Measurements from ENCODE around the gene IPCEF1. TPM values are rescaled to one million over a fixed set of nuclear protein-coding genes. Genes with fewer than 3 reads are reported as not detected.

IPCEF1 gene
- total and polyA plus RNA-seq, 3 experiments from 2014 or later: 17.7 to 57.8 (median 19.2) TPM

DNA sequence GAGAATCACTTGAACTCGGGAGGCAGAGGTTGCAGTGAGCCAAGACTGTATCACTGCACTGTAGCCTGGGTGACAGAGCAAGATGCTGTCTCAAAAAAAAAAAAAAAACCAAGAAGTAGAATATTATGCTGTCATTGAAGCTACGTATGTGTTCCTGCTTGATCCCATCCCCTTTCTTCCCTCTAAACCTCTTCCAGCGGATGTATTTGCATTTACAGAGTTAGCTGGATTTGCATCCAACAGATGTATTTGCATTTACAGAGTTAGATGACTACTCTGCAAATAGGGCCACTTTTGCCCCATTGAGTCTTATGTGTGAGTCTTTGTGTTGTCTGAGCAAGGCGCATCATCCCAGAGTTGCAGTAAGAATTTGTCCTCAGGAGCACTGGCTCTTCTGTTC lies 24.9 kb upstream of the IPCEF1 start:
- ChIA-PET POLR2A (no interaction called here), CTCF (no interaction called here)
- Histone ChIP-seq H3K4me3 (ENCODE audit: low read length) (no peak overlapping the region), H3K27ac (ENCODE audit: low read depth, low read length) (no peak overlapping the region), H3K27me3 (ENCODE audit: insufficient read depth, low read length, poor library complexity, severe bottlenecking) (no peaks in the 10 kb centered on the region), H3K9me3 (ENCODE audit: low read length) (no peaks in the 10 kb centered on the region), H3K36me3 (ENCODE audit: insufficient read depth, low read length) (no peaks in the 10 kb centered on the region), H3K4me1 (ENCODE audit: insufficient read depth, low read length) (no peaks in the 10 kb centered on the region)
- no peak for DNase-seq
- no peak overlapping the region for H3K27ac Mint-ChIP-seq
- no peak overlapping the region for H3K4me3 Mint-ChIP-seq
- H3K27me3 Mint-ChIP-seq: peaks cover 0 to 18% of the 10 kb centered on the region in 2 donors
- H3K4me1 Mint-ChIP-seq: no peaks in the 10 kb centered on the region
- H3K36me3 Mint-ChIP-seq: no peaks in the 10 kb centered on the region
- peaks cover 0 to 5% (median 0%) of the 10 kb centered on the region in 5 donors for H3K9me3 Mint-ChIP-seq

DNA sequence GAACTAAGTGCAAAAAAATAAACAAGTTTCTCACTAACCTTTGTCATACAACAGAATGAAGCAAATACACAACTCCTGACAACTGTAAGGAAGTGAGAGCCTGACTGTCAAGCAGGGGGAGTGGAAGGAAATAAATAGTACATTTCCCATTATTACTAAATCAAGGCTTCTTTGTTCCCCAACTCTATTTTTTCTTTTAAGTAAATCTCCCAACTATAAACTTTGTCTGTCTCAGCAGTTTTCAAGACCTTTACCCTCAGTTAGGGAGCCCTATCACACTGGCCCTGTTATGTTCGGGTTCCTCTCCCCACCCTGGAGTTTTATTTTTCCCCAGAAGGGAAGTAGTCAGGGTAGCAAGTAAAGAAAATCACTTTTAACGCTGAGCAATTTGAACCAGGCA lies 24.1 kb upstream of the IPCEF1 start:
- Histone ChIP-seq H3K27me3 (ENCODE audit: insufficient read depth, low read length, poor library complexity, severe bottlenecking) (no peaks in the 10 kb centered on the region), H3K36me3 (ENCODE audit: insufficient read depth, low read length) (no peaks in the 10 kb centered on the region), H3K4me1 (ENCODE audit: insufficient read depth, low read length) (no peaks in the 10 kb centered on the region), H3K4me3 (ENCODE audit: low read length) (no peak overlapping the region), H3K9me3 (ENCODE audit: low read length) (no peaks in the 10 kb centered on the region), H3K27ac (ENCODE audit: low read depth, low read length) (no peak overlapping the region)
- no peaks in the 10 kb centered on the region for H3K4me1 Mint-ChIP-seq
- DNase-seq: no peak
- H3K36me3 Mint-ChIP-seq: no peaks in the 10 kb centered on the region
- H3K27ac Mint-ChIP-seq: no peak overlapping the region
- ChIA-PET CTCF (no interaction called here), POLR2A (no interaction called here)
- no peak overlapping the region for H3K4me3 Mint-ChIP-seq
- peaks cover 0 to 16% of the 10 kb centered on the region in 2 donors for H3K27me3 Mint-ChIP-seq
- H3K9me3 Mint-ChIP-seq: peaks cover 0 to 5% (median 0%) of the 10 kb centered on the region in 5 donors

DNA sequence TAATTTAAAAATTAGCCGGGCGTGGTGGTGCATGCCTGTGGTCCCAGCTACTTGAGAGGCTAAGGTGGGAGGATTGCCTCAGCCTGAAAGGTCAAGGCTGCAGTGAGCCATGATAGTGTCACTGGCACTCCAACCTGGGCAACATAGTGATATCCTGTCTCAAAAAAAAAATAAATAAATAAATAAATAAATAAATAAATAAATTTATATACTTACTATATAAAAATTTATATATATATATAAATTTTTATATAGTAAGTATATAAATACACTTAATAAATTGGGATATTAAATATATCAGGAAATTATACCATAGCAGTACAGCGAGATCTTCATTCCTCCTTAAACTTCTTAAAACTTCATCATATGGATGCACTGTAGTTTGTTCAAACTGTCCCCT lies 23.0 kb upstream of the IPCEF1 start:
- no peaks in the 10 kb centered on the region for H3K36me3 Mint-ChIP-seq
- CTCF ChIA-PET: no interaction called here

DNA sequence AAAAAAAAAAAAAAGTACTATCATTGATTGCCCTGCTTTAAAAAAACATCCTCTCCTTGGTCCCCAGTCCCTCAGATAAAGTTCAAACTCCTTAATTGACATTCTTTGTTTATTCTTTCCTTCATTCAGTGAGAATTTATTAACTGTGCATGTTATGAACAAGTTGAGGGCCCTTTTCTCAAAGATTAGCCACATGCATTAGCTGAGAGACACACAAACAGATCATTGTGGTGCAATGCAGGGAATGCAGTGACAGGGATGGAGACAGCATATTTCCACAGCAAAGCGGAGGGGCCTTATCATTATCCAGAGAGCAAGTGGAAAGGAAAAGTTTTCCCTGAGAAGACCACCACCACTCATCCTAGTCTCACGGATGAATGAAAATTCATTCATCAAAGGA lies 21.9 kb upstream of the IPCEF1 start:
- no peaks in the 10 kb centered on the region for H3K36me3 ChIP-seq (ENCODE audit: insufficient read depth, low read length)
- DNase-seq: no peak
- H3K27ac ChIP-seq (ENCODE audit: low read depth, low read length): no peak overlapping the region
- Mint-ChIP-seq H3K4me3 (no peak overlapping the region), H3K27ac (peak overlapping the region in 1 of 8 donors; percentile 43), H3K4me1 (no peaks in the 10 kb centered on the region), H3K36me3 (no peaks in the 10 kb centered on the region), H3K9me3 (peaks cover 0 to 5% (median 0%) of the 10 kb centered on the region in 5 donors), H3K27me3 (peaks cover 0 to 10% of the 10 kb centered on the region in 2 donors)
- no peaks in the 10 kb centered on the region for H3K9me3 ChIP-seq (ENCODE audit: low read length)
- no peaks in the 10 kb centered on the region for H3K27me3 ChIP-seq (ENCODE audit: insufficient read depth, low read length, poor library complexity, severe bottlenecking)
- no peak overlapping the region for H3K4me3 ChIP-seq (ENCODE audit: low read length)
- POLR2A ChIA-PET: no interaction called here
- no peaks in the 10 kb centered on the region for H3K4me1 ChIP-seq (ENCODE audit: insufficient read depth, low read length)
- CTCF ChIA-PET: no interaction called here

More for the DNA sequence above, 23.0 kb upstream of the IPCEF1 start:
- H3K4me1 ChIP-seq (ENCODE audit: insufficient read depth, low read length): no peaks in the 10 kb centered on the region
- no peak for DNase-seq
- no peaks in the 10 kb centered on the region for H3K9me3 ChIP-seq (ENCODE audit: low read length)
- H3K36me3 ChIP-seq (ENCODE audit: insufficient read depth, low read length): no peaks in the 10 kb centered on the region
- H3K27ac ChIP-seq (ENCODE audit: low read depth, low read length): no peak overlapping the region
- peaks cover 0 to 5% (median 0%) of the 10 kb centered on the region in 5 donors for H3K9me3 Mint-ChIP-seq
- no peak overlapping the region for H3K4me3 Mint-ChIP-seq
- POLR2A ChIA-PET: no interaction called here
- H3K27ac Mint-ChIP-seq: no peak overlapping the region
- no peak overlapping the region for H3K4me3 ChIP-seq (ENCODE audit: low read length)
- H3K4me1 Mint-ChIP-seq: no peaks in the 10 kb centered on the region
- H3K27me3 ChIP-seq (ENCODE audit: insufficient read depth, low read length, poor library complexity, severe bottlenecking): no peaks in the 10 kb centered on the region
- peaks cover 0 to 10% of the 10 kb centered on the region in 2 donors for H3K27me3 Mint-ChIP-seq

DNA sequence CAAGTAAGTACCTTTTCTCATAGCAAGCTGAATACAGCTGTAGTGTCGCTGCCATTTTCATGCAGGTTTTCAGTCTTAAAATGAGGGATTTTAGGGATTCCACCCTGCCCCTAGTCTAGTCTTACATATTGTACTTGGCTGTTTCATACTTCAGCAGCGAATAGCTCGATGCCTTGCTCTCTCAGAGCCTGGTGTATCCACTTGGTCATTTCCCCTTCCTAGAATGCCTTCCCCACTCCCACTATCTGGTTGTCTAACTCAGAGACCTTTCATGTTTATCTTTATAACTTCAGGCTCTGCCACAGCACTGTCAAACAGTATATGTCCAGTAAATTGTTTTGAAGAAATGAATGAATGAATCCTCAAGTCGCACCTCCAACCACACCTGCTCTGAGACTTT lies 21.1 kb upstream of the IPCEF1 start:
- POLR2A ChIA-PET: no interaction called here

DNA sequence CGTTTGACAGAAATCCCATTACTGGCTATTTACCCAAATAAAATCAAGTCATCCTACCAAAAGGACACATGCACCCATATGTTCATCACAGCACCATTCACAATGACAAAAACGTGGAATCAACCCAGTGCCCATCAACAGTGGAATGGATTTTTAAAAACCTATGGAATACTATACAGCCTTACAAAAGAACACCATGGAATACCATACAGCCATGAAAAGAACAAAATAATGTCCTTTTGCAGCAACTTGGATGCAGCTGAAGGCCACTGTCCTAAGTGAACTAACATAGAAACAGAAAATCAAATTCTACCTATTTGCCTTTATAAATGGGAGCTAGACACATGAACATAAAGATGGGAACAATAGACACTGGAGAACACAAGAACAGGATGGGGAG lies 17.4 kb upstream of the IPCEF1 start:
- Mint-ChIP-seq H3K9me3 (no peaks in the 10 kb centered on the region), H3K4me1 (no peaks in the 10 kb centered on the region), H3K4me3 (no peak overlapping the region), H3K27ac (no peak overlapping the region), H3K27me3 (peaks cover 0 to 12% of the 10 kb centered on the region in 2 donors), H3K36me3 (no peaks in the 10 kb centered on the region)
- DNase-seq: no peak
- Histone ChIP-seq H3K9me3 (ENCODE audit: low read length) (no peaks in the 10 kb centered on the region), H3K27ac (ENCODE audit: low read depth, low read length) (no peak overlapping the region), H3K4me3 (ENCODE audit: low read length) (no peak overlapping the region), H3K4me1 (ENCODE audit: insufficient read depth, low read length) (no peaks in the 10 kb centered on the region), H3K36me3 (ENCODE audit: insufficient read depth, low read length) (no peaks in the 10 kb centered on the region), H3K27me3 (ENCODE audit: insufficient read depth, low read length, poor library complexity, severe bottlenecking) (no peaks in the 10 kb centered on the region)
- ChIA-PET POLR2A (no interaction called here), CTCF (no interaction called here)

More for the DNA sequence above, 21.1 kb upstream of the IPCEF1 start:
- no peaks in the 10 kb centered on the region for H3K36me3 ChIP-seq (ENCODE audit: insufficient read depth, low read length)
- no peaks in the 10 kb centered on the region for H3K36me3 Mint-ChIP-seq
- no peaks in the 10 kb centered on the region for H3K9me3 ChIP-seq (ENCODE audit: low read length)
- CTCF ChIA-PET: no interaction called here
- H3K27me3 Mint-ChIP-seq: peaks cover 0 to 14% of the 10 kb centered on the region in 2 donors
- no peak overlapping the region for H3K27ac ChIP-seq (ENCODE audit: low read depth, low read length)
- no peaks in the 10 kb centered on the region for H3K4me1 Mint-ChIP-seq
- no peak for DNase-seq
- no peaks in the 10 kb centered on the region for H3K27me3 ChIP-seq (ENCODE audit: insufficient read depth, low read length, poor library complexity, severe bottlenecking)
- H3K4me3 Mint-ChIP-seq: no peak overlapping the region
- no peaks in the 10 kb centered on the region for H3K4me1 ChIP-seq (ENCODE audit: insufficient read depth, low read length)
- no peak overlapping the region for H3K4me3 ChIP-seq (ENCODE audit: low read length)
- H3K27ac Mint-ChIP-seq: no peak overlapping the region
- H3K9me3 Mint-ChIP-seq: no peaks in the 10 kb centered on the region

DNA sequence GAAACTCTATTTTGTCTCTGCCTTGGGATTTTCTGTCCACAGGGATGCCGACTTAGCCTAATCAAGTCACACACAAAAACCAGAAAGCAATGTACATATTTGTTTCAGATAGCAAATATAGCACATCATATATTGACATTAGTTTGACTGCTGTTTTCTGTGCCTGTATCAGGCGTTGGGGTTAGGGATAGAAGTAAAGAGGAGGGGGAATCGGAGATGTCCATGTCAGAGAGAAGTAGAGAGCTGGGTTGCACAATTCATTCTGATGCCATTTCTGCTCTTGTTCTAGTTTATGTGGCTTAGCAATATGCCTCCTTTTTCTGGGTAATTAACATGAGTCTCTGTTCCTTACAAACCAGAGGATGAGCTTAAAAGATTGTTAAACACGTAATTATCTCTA lies 14.7 kb upstream of the IPCEF1 start:
- H3K9me3 Mint-ChIP-seq: no peaks in the 10 kb centered on the region

DNA sequence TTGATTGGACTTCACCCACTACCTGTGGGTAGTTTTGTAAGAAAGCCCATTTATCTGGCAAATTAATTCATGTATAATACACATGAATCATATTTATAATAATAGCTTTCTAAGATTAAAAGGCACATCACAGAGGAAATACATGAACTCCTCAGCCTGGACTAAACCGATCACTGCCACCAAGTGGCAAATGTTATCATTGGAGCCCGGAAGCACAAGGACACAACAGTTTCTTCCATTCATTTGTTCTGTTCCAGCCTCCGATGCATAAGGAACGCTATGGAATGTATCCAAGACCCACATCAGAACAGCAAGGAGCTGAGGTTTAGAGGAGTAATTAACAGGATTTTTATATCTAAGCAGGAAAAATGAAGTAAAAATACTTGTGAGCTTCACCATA lies 13.9 kb upstream of the IPCEF1 start:
- Histone ChIP-seq H3K4me1 (ENCODE audit: insufficient read depth, low read length) (no peaks in the 10 kb centered on the region), H3K36me3 (ENCODE audit: insufficient read depth, low read length) (no peaks in the 10 kb centered on the region), H3K27me3 (ENCODE audit: insufficient read depth, low read length, poor library complexity, severe bottlenecking) (no peaks in the 10 kb centered on the region), H3K9me3 (ENCODE audit: low read length) (no peaks in the 10 kb centered on the region), H3K27ac (ENCODE audit: low read depth, low read length) (no peak overlapping the region), H3K4me3 (ENCODE audit: low read length) (no peak overlapping the region)
- H3K27ac Mint-ChIP-seq: peak overlapping the region in 1 of 8 donors; percentile 40
- H3K9me3 Mint-ChIP-seq: no peaks in the 10 kb centered on the region
- H3K36me3 Mint-ChIP-seq: no peaks in the 10 kb centered on the region
- CTCF ChIA-PET: interaction anchor here (1.0 to 1.1 kb wide), 2 partner anchors 214 to 216 kb away, joined by 3 read pairs; no protein-coding TSS in a partner anchor
- peaks cover 0 to 4% of the 10 kb centered on the region in 2 donors for H3K27me3 Mint-ChIP-seq
- no peaks in the 10 kb centered on the region for H3K4me1 Mint-ChIP-seq
- POLR2A ChIA-PET: no interaction called here
- H3K4me3 Mint-ChIP-seq: no peak overlapping the region
- peak in 1 of 5 donors; percentile 17 for DNase-seq

More for the DNA sequence above, 14.7 kb upstream of the IPCEF1 start:
- H3K27me3 ChIP-seq (ENCODE audit: insufficient read depth, low read length, poor library complexity, severe bottlenecking): no peaks in the 10 kb centered on the region
- H3K36me3 ChIP-seq (ENCODE audit: insufficient read depth, low read length): no peaks in the 10 kb centered on the region
- no peaks in the 10 kb centered on the region for H3K36me3 Mint-ChIP-seq
- no peak overlapping the region for H3K27ac ChIP-seq (ENCODE audit: low read depth, low read length)
- no peak overlapping the region for H3K4me3 Mint-ChIP-seq
- no peak overlapping the region for H3K4me3 ChIP-seq (ENCODE audit: low read length)
- no peaks in the 10 kb centered on the region for H3K4me1 ChIP-seq (ENCODE audit: insufficient read depth, low read length)
- ChIA-PET CTCF (interaction anchor here (0.5 to 1.0 kb wide), 3 partner anchors 38 to 1303 kb away, joined by 3 read pairs; no protein-coding TSS in a partner anchor), POLR2A (no interaction called here)
- peaks cover 0 to 4% of the 10 kb centered on the region in 2 donors for H3K27me3 Mint-ChIP-seq
- no peak overlapping the region for H3K27ac Mint-ChIP-seq
- no peaks in the 10 kb centered on the region for H3K9me3 ChIP-seq (ENCODE audit: low read length)
- no peaks in the 10 kb centered on the region for H3K4me1 Mint-ChIP-seq
- DNase-seq: no peak
